Lower lobe of right lung (tissue), 1 donor: ENCODE data around the gene NUFIP1. TPM values are rescaled to one million over a fixed set of nuclear protein-coding genes. Genes with fewer than 3 reads are reported as not detected.

ENCODE experiments used
- total RNA-seq: library from RNA; stranded (reverse); fragmentation: NEBNext Ultra II Directional; extraction: Animal tissue kit (Norgen Biotek cat#: 25700); gene quantifications from one replicate; pipeline ENCODE4 v1.2.1, GENCODE V29; 2021
- donor health status: DM: no; HTN: yes; CAD: no; lungs with severe emphysema.

Gene NUFIP1
- total RNA-seq, 1 donor from 2014 or later, result 3.8 TPM

Other genes starting within 250 kb of the NUFIP1 start
- 23.6 TPM for gene GPALPP1, start 67 bp upstream of the NUFIP1 start, total RNA-seq
- 15.2 TPM for gene GTF2F2, start 131.0 kb upstream of the NUFIP1 start, total RNA-seq
- gene KCTD4, start 211.6 kb upstream of the NUFIP1 start, total RNA-seq, result not detected